ENCODE data around the gene KRT2.

The KRT2 gene

DNA sequence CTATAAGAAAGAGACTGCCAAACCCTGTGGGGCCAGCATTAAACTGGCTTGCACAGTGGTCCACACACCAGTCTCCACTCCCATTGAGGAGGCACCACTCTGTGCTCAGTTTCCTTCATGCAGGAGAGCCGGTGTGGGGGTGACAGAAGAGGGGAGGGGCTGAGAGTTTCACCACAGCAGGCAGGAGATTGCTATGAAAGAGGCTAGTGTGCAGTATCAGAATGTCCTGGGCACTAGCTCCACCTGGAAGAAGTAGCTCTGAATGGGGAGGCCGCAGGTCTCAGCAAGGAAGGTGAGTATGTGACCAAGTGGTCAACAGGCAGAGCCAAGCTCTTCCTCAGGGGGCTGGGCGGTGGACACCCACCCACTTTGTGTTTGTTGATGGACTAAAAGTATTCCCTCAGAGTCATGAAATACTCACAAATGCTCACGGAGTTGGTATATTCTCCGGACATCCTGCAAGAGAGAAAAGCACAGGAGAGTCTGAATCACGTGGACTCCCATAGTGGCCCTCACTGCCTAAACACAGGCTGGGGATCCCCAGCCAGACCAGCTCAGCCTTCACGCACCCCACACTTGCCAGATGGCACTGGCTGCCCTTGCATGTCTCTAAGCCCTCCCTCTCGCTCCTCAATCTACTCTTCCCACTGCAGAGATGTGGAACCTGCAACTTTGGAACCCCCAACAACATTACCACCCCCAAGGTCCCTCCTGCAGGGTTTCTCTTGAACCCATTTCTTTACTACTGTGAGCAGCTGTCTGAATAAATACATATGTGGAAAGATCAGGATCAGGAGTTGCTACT, 43.0 kb downstream of the KRT2 start:
- TF ChIP-seq, protein P1, sequence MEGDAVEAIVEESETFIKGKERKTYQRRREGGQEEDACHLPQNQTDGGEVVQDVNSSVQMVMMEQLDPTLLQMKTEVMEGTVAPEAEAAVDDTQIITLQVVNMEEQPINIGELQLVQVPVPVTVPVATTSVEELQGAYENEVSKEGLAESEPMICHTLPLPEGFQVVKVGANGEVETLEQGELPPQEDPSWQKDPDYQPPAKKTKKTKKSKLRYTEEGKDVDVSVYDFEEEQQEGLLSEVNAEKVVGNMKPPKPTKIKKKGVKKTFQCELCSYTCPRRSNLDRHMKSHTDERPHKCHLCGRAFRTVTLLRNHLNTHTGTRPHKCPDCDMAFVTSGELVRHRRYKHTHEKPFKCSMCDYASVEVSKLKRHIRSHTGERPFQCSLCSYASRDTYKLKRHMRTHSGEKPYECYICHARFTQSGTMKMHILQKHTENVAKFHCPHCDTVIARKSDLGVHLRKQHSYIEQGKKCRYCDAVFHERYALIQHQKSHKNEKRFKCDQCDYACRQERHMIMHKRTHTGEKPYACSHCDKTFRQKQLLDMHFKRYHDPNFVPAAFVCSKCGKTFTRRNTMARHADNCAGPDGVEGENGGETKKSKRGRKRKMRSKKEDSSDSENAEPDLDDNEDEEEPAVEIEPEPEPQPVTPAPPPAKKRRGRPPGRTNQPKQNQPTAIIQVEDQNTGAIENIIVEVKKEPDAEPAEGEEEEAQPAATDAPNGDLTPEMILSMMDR (IDR thresholded peaks at IDR 0.05; ENCODE audit: control extremely low read depth, extremely low read depth, low read depth, missing control alignments), result no peak
- CTCF ChIA-PET, result interaction anchor here (0.9 kb wide), 1 partner anchor 9 kb away, joined by 3 read pairs; no protein-coding TSS in a partner anchor
- POLR2A ChIA-PET, result no interaction called here
- DNase-seq (ENCODE audit: extremely low spot score), result no peak

GRCh38 chr12:52608161-52608560, 43.9 kb downstream of the KRT2 start:
- ChIA-PET CTCF (interaction anchor here (0.9 kb wide), 1 partner anchor 8 kb away, joined by 3 read pairs; no protein-coding TSS in a partner anchor), POLR2A (no interaction called here)
- no peak for DNase-seq (ENCODE audit: extremely low spot score)
- TF ChIP-seq, protein P1 (IDR thresholded peaks at IDR 0.05; ENCODE audit: control extremely low read depth, extremely low read depth, low read depth, missing control alignments), result no peak

DNA sequence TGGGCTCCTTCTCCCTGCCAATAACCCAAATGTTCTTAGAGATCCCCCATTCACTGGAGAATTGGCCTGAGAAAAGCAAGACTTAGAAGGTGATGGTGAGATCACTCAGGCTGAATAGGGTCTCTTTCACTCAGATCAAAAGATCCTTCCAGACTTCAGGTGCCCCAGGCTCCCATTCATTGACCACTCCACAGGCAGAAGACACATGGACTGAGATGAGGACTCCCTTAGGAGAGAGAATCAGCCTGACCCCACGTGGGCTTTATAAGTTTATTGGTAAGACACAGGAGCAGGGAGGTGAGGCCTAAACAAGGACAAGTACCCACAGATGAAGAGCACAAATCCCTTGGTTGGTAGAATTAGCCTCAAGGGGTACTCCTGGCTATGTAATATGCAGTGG, 44.7 kb downstream of the KRT2 start:
- no peak for DNase-seq (ENCODE audit: extremely low spot score)
- POLR2A ChIA-PET, result no interaction called here
- CTCF ChIA-PET, result no interaction called here
- TF ChIP-seq, protein P1 (IDR thresholded peaks at IDR 0.05; ENCODE audit: control extremely low read depth, extremely low read depth, low read depth, missing control alignments), result no peak

DNA sequence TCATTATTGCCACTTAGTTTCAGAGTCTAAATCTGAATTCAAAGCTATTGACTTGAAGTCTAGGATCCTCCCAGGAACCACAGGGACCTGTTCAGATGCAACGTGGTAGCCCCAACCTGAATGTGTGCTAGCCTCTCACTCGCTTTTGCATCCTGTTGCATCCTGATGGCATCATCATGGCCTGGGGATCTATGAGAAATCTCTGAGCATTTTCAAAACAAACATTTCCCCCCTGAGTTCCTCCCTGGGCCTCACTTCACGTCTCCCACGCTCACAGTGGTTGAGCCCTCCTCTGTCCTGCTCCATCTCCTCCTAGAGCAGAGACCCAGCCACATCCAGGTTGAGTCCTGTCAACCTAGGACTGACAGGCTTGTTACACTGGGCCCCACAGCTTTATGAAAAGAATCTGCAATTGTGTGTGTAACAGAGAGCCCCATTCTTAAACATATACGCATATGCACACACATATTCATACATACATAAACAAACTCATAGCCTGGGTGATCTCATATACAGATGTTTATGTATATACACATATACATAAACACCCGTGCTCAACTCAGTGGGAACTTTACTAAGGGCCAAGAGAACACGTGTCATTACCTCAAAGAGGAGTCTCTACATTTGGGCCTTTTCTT, 45.3 kb downstream of the KRT2 start:
- DNase-seq (ENCODE audit: extremely low spot score), result no peak
- TF ChIP-seq, protein P1 (IDR thresholded peaks at IDR 0.05; ENCODE audit: control extremely low read depth, extremely low read depth, low read depth, missing control alignments), result no peak
- ChIA-PET CTCF (interaction anchor here (1.1 to 1.4 kb wide), 2 partner anchors 16 to 24 kb away, joined by 4 read pairs; no protein-coding TSS in a partner anchor), POLR2A (no interaction called here)

DNA sequence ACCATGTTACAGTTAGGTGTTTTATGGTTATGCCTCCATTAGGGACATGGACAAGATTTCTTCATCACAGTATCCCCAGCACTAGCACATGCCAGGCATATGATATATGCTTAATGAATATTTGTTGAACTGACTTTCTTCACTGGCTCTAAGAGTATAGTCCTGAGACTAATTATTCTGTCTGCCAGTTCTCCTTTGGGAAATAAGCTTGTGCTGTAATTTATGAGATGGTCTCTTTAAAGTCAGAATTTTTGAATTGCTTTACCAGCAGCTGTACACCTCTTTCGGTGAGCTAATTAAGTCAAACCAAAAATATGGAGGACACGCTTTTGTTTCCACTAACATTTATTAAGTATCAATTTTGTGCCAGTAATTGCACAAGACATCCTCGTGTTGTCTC, 45.9 kb downstream of the KRT2 start:
- POLR2A ChIA-PET, result no interaction called here
- TF ChIP-seq, protein P1 (IDR thresholded peaks at IDR 0.05; ENCODE audit: control extremely low read depth, extremely low read depth, low read depth, missing control alignments), result no peak
- CTCF ChIA-PET, result interaction anchor here (1.1 to 1.4 kb wide), 2 partner anchors 16 to 24 kb away, joined by 4 read pairs; no protein-coding TSS in a partner anchor
- DNase-seq (ENCODE audit: extremely low spot score), result no peak

GRCh38 chr12:52605542-52605941, 46.5 kb downstream of the KRT2 start:
- TF ChIP-seq, protein P1 (IDR thresholded peaks at IDR 0.05; ENCODE audit: control extremely low read depth, extremely low read depth, low read depth, missing control alignments), result no peak
- DNase-seq (ENCODE audit: extremely low spot score), result no peak
- ChIA-PET POLR2A (no interaction called here), CTCF (interaction anchor here (1.4 kb wide), 2 partner anchors 10 to 15 kb away, joined by 3 to 4 read pairs; no protein-coding TSS in a partner anchor)

Measured in GM10248 (cell line).